Colon (tissue), 2 donors: ENCODE data around the gene ARL8B.
"Not testable (repeated sequence)": the region's sequence is repeated elsewhere in the genome, so short reads cannot be mapped to it uniquely, and the experiment has no call there.

Experiments
- FAIRE-seq: peaks from 2 replicates; lab custom pipeline; 2012; peaks lifted over from hg19 to GRCh38; lab: Jason Lieb, UNC
- donor health status: control.
- donor health status: control.

The ARL8B gene

GRCh38 chr3:5122030-5122740 is at the start of gene ARL8B:
Gene ARL8B (plus strand): TSS chr3:5122292. CDS start chr3:5122466, 174 bp downstream.
- no peak for FAIRE-seq

- FAIRE-seq, result no peak
Measured at GRCh38 chr3:5073374-5074085, 48.6 kb upstream of the ARL8B start.

GRCh38 chr3:5078151-5078550 is 43.9 kb upstream of the ARL8B start:
- FAIRE-seq, result no peak

GRCh38 chr3:5079761-5080160 is 42.3 kb upstream of the ARL8B start:
- no peak for FAIRE-seq

GRCh38 chr3:5080779-5081550 is 41.1 kb upstream of the ARL8B start:
- no peak for FAIRE-seq

- not testable (repeated sequence) for FAIRE-seq
Measured at GRCh38 chr3:5081973-5082788, 39.9 kb upstream of the ARL8B start.

GRCh38 chr3:5082789-5083115 is 39.3 kb upstream of the ARL8B start:
- no peak for FAIRE-seq

- no peak for FAIRE-seq
Measured at GRCh38 chr3:5084224-5084623, 37.9 kb upstream of the ARL8B start.

- FAIRE-seq, result no peak
Measured at GRCh38 chr3:5086708-5087107, 35.4 kb upstream of the ARL8B start.

GRCh38 chr3:5087209-5087608 is 34.9 kb upstream of the ARL8B start:
- FAIRE-seq, result no peak

GRCh38 chr3:5090197-5090596 is 31.9 kb upstream of the ARL8B start:
- FAIRE-seq, result no peak

- FAIRE-seq, result no peak
Measured at GRCh38 chr3:5092018-5092417, 30.1 kb upstream of the ARL8B start.

- no peak for FAIRE-seq
Measured at GRCh38 chr3:5093731-5094130, 28.4 kb upstream of the ARL8B start.

GRCh38 chr3:5095886-5096285 is 26.2 kb upstream of the ARL8B start:
- no peak for FAIRE-seq

GRCh38 chr3:5096336-5097008 is 25.6 kb upstream of the ARL8B start:
- FAIRE-seq, result no peak

- no peak for FAIRE-seq
Measured at GRCh38 chr3:5098346-5098745, 23.7 kb upstream of the ARL8B start.

- no peak for FAIRE-seq
Measured at GRCh38 chr3:5102532-5102931, 19.6 kb upstream of the ARL8B start.

- FAIRE-seq, result no peak
Measured at GRCh38 chr3:5103743-5104142, 18.3 kb upstream of the ARL8B start.

- FAIRE-seq, result no peak
Measured at GRCh38 chr3:5105050-5105449, 17.0 kb upstream of the ARL8B start.

- not testable (repeated sequence) for FAIRE-seq
Measured at GRCh38 chr3:5106371-5106770, 15.7 kb upstream of the ARL8B start.

- FAIRE-seq, result not testable (repeated sequence)
Measured at GRCh38 chr3:5106933-5107334, 15.2 kb upstream of the ARL8B start.

- FAIRE-seq, result no peak
Measured at GRCh38 chr3:5110337-5110736, 11.8 kb upstream of the ARL8B start.
